ENCODE measurements around the gene NBPF4. TPM values are rescaled to one million over a fixed set of nuclear protein-coding genes. Genes with fewer than 3 reads are reported as not detected.

NBPF4 gene, protein sequence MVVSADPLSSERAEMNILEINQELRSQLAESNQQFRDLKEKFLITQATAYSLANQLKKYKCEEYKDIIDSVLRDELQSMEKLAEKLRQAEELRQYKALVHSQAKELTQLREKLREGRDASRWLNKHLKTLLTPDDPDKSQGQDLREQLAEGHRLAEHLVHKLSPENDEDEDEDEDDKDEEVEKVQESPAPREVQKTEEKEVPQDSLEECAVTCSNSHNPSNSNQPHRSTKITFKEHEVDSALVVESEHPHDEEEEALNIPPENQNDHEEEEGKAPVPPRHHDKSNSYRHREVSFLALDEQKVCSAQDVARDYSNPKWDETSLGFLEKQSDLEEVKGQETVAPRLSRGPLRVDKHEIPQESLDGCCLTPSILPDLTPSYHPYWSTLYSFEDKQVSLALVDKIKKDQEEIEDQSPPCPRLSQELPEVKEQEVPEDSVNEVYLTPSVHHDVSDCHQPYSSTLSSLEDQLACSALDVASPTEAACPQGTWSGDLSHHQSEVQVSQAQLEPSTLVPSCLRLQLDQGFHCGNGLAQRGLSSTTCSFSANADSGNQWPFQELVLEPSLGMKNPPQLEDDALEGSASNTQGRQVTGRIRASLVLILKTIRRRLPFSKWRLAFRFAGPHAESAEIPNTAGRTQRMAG
- not detected in 2 replicates for total RNA-seq

DNA sequence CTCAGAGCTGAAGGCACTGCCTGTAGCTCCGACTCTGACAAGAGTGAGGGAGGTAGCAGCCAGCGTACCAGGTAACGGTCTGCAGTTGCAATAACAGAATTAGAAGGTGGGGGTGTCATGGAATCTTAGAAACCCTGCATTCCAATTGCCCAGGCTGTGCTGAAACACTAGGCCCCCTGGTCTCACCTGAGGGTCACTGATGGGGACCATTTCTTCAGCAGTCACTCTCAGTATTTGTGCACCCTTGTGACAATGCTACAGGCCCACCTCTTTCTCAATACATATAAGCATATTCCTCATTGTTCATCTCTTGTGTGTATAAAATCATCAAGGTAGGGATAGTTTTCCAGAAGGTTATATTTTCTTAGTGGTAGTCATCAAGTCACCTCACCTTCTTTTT is at the start of gene NBPF4:
TSS of gene NBPF4 (minus strand) at position 101 of the 400 bp plus-strand sequence. CDS start 315 bp downstream, outside the sequence.

DNA sequence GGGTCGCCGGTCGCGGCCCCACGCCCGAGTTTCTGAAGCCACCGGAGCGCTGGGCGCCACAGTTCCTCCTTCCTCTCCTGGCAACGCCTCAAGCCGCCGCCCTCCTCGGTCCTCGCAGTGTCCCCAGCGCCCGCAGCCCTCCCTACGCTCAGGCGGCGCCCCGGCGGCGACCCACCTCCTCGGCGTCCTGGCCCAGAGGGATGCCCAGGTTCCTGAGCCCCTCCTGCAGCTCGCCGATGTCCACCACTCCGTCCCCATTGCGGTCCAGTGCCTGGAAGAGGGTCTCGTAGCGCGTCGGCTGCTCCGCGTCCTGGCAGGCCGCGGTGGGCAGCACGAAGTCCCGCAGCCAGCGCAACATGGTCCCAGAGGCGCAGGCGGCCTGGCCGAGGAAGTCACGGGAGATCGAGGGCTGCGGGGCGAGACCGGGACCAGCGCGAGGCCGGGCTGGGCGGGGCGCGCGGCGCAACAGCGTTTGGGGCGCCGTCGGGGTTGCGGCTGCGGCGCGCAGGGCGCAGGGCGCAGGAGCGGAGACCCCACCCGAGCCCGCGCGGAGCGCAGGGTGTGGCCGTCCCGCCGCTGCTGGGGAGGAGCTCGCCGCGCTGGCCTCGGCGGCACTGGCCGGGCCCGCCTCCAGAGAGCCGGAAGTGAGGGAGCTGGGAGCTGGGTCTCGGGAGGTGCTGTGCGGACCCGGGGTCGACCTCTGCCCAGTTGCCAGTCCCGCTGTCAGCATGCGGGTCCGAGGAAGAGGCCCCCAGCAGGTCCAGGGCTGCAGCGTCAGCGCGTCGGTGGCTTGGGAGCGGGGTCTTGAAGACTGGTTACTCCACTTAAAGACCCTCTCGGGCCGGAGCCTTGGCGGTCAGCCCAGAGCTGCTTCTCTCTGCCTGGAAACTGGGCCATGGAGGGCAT is 43.8 kb downstream of the NBPF4 start, which contains the start of gene SLC25A24:
TSS of gene SLC25A24 (minus strand) at position 563 of the 906 bp plus-strand sequence. CDS start at position 358, 205 bp downstream.

Other genes with a start within 250 kb of the NBPF4 start
- gene SLC25A24, start 43.7 kb downstream of the NBPF4 start, total RNA-seq, result 78.9 and 98.2 TPM in 2 replicates
- gene NBPF6, start 206.3 kb upstream of the NBPF4 start, total RNA-seq, result not detected in 2 replicates